ENCODE results near the gene FANCD2OS.
"Not testable (repeated sequence)": the region's sequence is repeated elsewhere in the genome, so short reads cannot be mapped to it uniquely, and the experiment has no call there.

- not testable (repeated sequence) for TF ChIP-seq POLR2A, CTCF, EP300 (IDR thresholded peaks at IDR 0.05)
Observed at GRCh38 chr3:10090774-10091173, 17.3 kb downstream of the FANCD2OS start.
